ENCODE measurements around the gene EIF4H. TPM values are rescaled to one million over a fixed set of nuclear protein-coding genes. Genes with fewer than 3 reads are reported as not detected.

EIF4H gene
- total and polyA plus RNA-seq, 2 donors (not counting 1 experiment from before 2014, with no cell fraction given), result 127 to 199 TPM

GRCh38 chr7:74221713-74222112 is 47.6 kb downstream of the EIF4H start:
- Histone ChIP-seq H3K9me3 (ENCODE audit: control extremely low read depth in 1 of 3, control insufficient read depth in 2 of 3, insufficient read depth in 1 of 3, low read length in 2 of 3) (peaks cover 0 to 9% (median 0%) of the 10 kb centered on the region in 3 donors), H3K4me3 (ENCODE audit: control extremely low read depth in 1 of 5, extremely low read depth in 1 of 5, insufficient read depth in 1 of 5, low read depth in 2 of 5, low read length in 4 of 5) (no peak overlapping the region), H3K4me1 (ENCODE audit: control insufficient read depth in 2 of 2, insufficient read depth in 2 of 2, low read length in 2 of 2) (peaks cover 28 to 63% of the 10 kb centered on the region in 2 donors), H3K27me3 (replicated peaks in 1 of 4; ENCODE audit: control extremely low read depth in 1 of 4, control insufficient read depth in 3 of 4, insufficient read depth in 4 of 4, low read length in 3 of 4) (no peaks in the 10 kb centered on the region), H3K79me2 (ENCODE audit: control insufficient read depth, insufficient read depth, low read length) (peaks cover 15% of the 10 kb centered on the region), H3K4me2 (replicated peaks; ENCODE audit: low read depth, low read length, poor library complexity, severe bottlenecking) (no peak overlapping the region), H2AFZ (ENCODE audit: insufficient read depth, low read depth, low read length, poor library complexity, severe bottlenecking) (no peak overlapping the region), H4K20me1 (ENCODE audit: control insufficient read depth, insufficient read depth, low read length, poor library complexity, severe bottlenecking) (peaks cover 30% of the 10 kb centered on the region), H3K9ac (ENCODE audit: low read length) (no peak overlapping the region), H3K27ac (ENCODE audit: low read length in 2 of 2) (no peak overlapping the region), H3K36me3 (replicated peaks in 1 of 2; ENCODE audit: control extremely low read depth in 1 of 2, control insufficient read depth in 1 of 2, extremely low read depth in 1 of 2, insufficient read depth in 2 of 2, low read length in 1 of 2) (peaks cover 0 to 68% of the 10 kb centered on the region in 2 experiments)
- no peak for TF ChIP-seq CTCF (IDR thresholded peaks at IDR 0.05)
- no peak for TF ChIP-seq EZH2 (IDR thresholded peaks at IDR 0.05; ENCODE audit: borderline replicate concordance, insufficient read depth, low read depth, low read length, poor library complexity, severe bottlenecking)
- H3K27ac Mint-ChIP-seq, result peak overlapping the region; percentile 56
- H3K4me3 Mint-ChIP-seq, result no peak overlapping the region
- POLR2A ChIA-PET, result interaction anchor here (1.0 kb wide), 1 partner anchor 16 kb away, joined by 3 read pairs; no protein-coding TSS in a partner anchor
- peaks cover 49% of the 10 kb centered on the region for H3K4me1 Mint-ChIP-seq
- 98% methylated on average over 10 of the region's 11 CpGs for WGBS (ENCODE audit: insufficient coverage)
- H3K27me3 Mint-ChIP-seq, result no peaks in the 10 kb centered on the region
- H3K9me3 Mint-ChIP-seq (ENCODE audit: insufficient read depth), result no peaks in the 10 kb centered on the region
- DNase-seq (no peak), ATAC-seq (ENCODE audit: low read depth) (no peak)
- intact Hi-C loops (cut with micrococcal nuclease), result no loop called here
- CTCF ChIA-PET, result interaction anchor here (2.9 kb wide), 1 partner anchor 15 kb away, joined by 18 read pairs; no protein-coding TSS in a partner anchor

GRCh38 chr7:74222851-74223710 is 48.9 kb downstream of the EIF4H start:
- no peaks in the 10 kb centered on the region for H3K27me3 ChIP-seq (replicated peaks in 1 of 4; ENCODE audit: control extremely low read depth in 1 of 4, control insufficient read depth in 3 of 4, insufficient read depth in 4 of 4, low read length in 3 of 4)
- no peaks in the 10 kb centered on the region for H3K9me3 Mint-ChIP-seq (ENCODE audit: insufficient read depth)
- H4K20me1 ChIP-seq (ENCODE audit: control insufficient read depth, insufficient read depth, low read length, poor library complexity, severe bottlenecking), result peaks cover 30% of the 10 kb centered on the region
- H3K9me3 ChIP-seq (ENCODE audit: control extremely low read depth in 1 of 3, control insufficient read depth in 2 of 3, insufficient read depth in 1 of 3, low read length in 2 of 3), result peaks cover 0 to 4% (median 0%) of the 10 kb centered on the region in 3 donors
- H2AFZ ChIP-seq (ENCODE audit: insufficient read depth, low read depth, low read length, poor library complexity, severe bottlenecking), result no peak overlapping the region
- ATAC-seq (ENCODE audit: low read depth), result no peak
- TF ChIP-seq CTCF (IDR thresholded peaks at IDR 0.05) (no peak), EZH2 (IDR thresholded peaks at IDR 0.05; ENCODE audit: borderline replicate concordance, insufficient read depth, low read depth, low read length, poor library complexity, severe bottlenecking) (no peak)
- 91% methylated on average over 15 of the region's 17 CpGs for WGBS (ENCODE audit: insufficient coverage)
- H3K27ac Mint-ChIP-seq, result peak overlapping the region; percentile 72
- peaks cover 13% of the 10 kb centered on the region for H3K79me2 ChIP-seq (ENCODE audit: control insufficient read depth, insufficient read depth, low read length)
- no peak overlapping the region for H3K4me2 ChIP-seq (replicated peaks; ENCODE audit: low read depth, low read length, poor library complexity, severe bottlenecking)
- H3K4me1 Mint-ChIP-seq, result peaks cover 40% of the 10 kb centered on the region
- no peaks in the 10 kb centered on the region for H3K27me3 Mint-ChIP-seq
- H3K4me3 ChIP-seq (ENCODE audit: control extremely low read depth in 1 of 5, extremely low read depth in 1 of 5, insufficient read depth in 1 of 5, low read depth in 2 of 5, low read length in 4 of 5), result no peak overlapping the region
- no peak overlapping the region for H3K4me3 Mint-ChIP-seq
- peaks cover 20 to 61% of the 10 kb centered on the region in 2 donors for H3K4me1 ChIP-seq (ENCODE audit: control insufficient read depth in 2 of 2, insufficient read depth in 2 of 2, low read length in 2 of 2)
- no peak overlapping the region for H3K27ac ChIP-seq (ENCODE audit: low read length in 2 of 2)
- POLR2A ChIA-PET, result interaction anchor here (0.6 kb wide), 2 partner anchors 415 to 500 kb away, joined by 5 to 6 read pairs; no protein-coding TSS in a partner anchor
- no peak for DNase-seq
- peaks cover 0 to 61% of the 10 kb centered on the region in 2 experiments for H3K36me3 ChIP-seq (replicated peaks in 1 of 2; ENCODE audit: control extremely low read depth in 1 of 2, control insufficient read depth in 1 of 2, extremely low read depth in 1 of 2, insufficient read depth in 2 of 2, low read length in 1 of 2)
- CTCF ChIA-PET, result interaction anchor here (0.7 to 1.7 kb wide), 2 partner anchors 16 to 42 kb away, joined by 3 to 9 read pairs; no protein-coding TSS in a partner anchor
- intact Hi-C loops (cut with micrococcal nuclease), result no loop called here
- no peak overlapping the region for H3K9ac ChIP-seq (ENCODE audit: low read length)

Data from B cell (primary cell).